Common myeloid progenitor, CD34-positive (primary cell): ENCODE results near the gene ATP8A2.

Experiments used
- CTCF ChIA-PET: fragments of 350-600 bp; sonication (Branson Sonifier 250); formaldehyde crosslinking; loops from one replicate; lab custom pipeline; 2021; ENCODE audit warnings: antibody characterized with exemption; lab: Charles Lee
- POLR2A ChIA-PET: fragments of 350-600 bp; sonication (Branson Sonifier 250); formaldehyde crosslinking; loops from one replicate; lab custom pipeline; 2021; ENCODE audit warnings: antibody characterized with exemption; lab: Charles Lee
- DNase-seq, 3 donors: peaks; one replicate each; pipeline versions ENCODE4 v3.0.0 to v3.0.0-alpha.2; 2013
- H3K27ac ChIP-seq, 2 experiments: 1 replicate in 1 of 2; 2 replicates in 1 of 2; pipeline ENCODE4 v1.7.0; 2013; ENCODE audit warnings: inconsistent platforms in 2 of 2, low read length in 2 of 2, mild to moderate bottlenecking in 2 of 2, low read depth in 1 of 2, moderate library complexity in 1 of 2; ENCODE audit not compliant: severe bottlenecking in 2 of 2, insufficient read depth in 1 of 2, poor library complexity in 1 of 2
- H3K27me3 ChIP-seq, 5 experiments: replicated peaks in 2 of 5; 1 replicate in 3 of 5; 2 replicates in 2 of 5; pipeline versions ENCODE4 v1.6.1 to v1.7.0; 2013; ENCODE audit warnings: low read length in 4 of 5, mild to moderate bottlenecking in 2 of 5, moderate library complexity in 2 of 5, inconsistent platforms in 1 of 5; ENCODE audit not compliant: insufficient read depth in 5 of 5, control insufficient read depth in 4 of 5
- H3K36me3 ChIP-seq, 4 experiments: 1 replicate in 2 of 4; 2 replicates in 2 of 4; pipeline versions ENCODE4 v1.6.1 to v1.7.0; 2013; ENCODE audit warnings: low read length in 3 of 4, control low read depth in 1 of 4, mild to moderate bottlenecking in 1 of 4; ENCODE audit not compliant: control insufficient read depth in 4 of 4, insufficient read depth in 4 of 4
- H3K4me1 ChIP-seq, 4 experiments: 1 replicate in 3 of 4; 2 replicates in 1 of 4; pipeline versions ENCODE4 v1.6.1 to v1.7.1; 2013; ENCODE audit warnings: low read length in 3 of 4, mild to moderate bottlenecking in 3 of 4, control low read depth in 1 of 4, inconsistent platforms in 1 of 4, moderate library complexity in 1 of 4; ENCODE audit not compliant: control insufficient read depth in 4 of 4, insufficient read depth in 4 of 4; ENCODE audit errors: control extremely low read depth in 1 of 4
- H3K4me3 ChIP-seq, 7 experiments: 1 replicate in 4 of 7; 2 replicates in 3 of 7; pipeline versions ENCODE4 v1.5.1 to v1.7.0; 2013; ENCODE audit warnings: mild to moderate bottlenecking in 7 of 7, low read length in 6 of 7, moderate library complexity in 6 of 7, inconsistent platforms in 2 of 7, low read depth in 2 of 7, control low read depth in 1 of 7; ENCODE audit not compliant: insufficient read depth in 4 of 7, control insufficient read depth in 1 of 7; ENCODE audit errors: extremely low read depth in 1 of 7
- H3K9me3 ChIP-seq, 5 experiments: 1 replicate in 4 of 5; 2 replicates in 1 of 5; pipeline versions ENCODE4 v1.6.1 to v1.7.1; 2013; ENCODE audit warnings: low read length in 4 of 5, mild to moderate bottlenecking in 2 of 5, inconsistent platforms in 1 of 5, low read depth in 1 of 5, moderate library complexity in 1 of 5; ENCODE audit not compliant: control insufficient read depth in 4 of 5, insufficient read depth in 2 of 5; ENCODE audit errors: control extremely low read depth in 1 of 5
- WGBS: methylation state at CpG from one replicate; pipeline ENCODE4 v1.1.5; 2013; ENCODE audit not compliant: insufficient coverage; 5-methylcytosine and 5-hydroxymethylcytosine counted together

The ATP8A2 gene

DNA sequence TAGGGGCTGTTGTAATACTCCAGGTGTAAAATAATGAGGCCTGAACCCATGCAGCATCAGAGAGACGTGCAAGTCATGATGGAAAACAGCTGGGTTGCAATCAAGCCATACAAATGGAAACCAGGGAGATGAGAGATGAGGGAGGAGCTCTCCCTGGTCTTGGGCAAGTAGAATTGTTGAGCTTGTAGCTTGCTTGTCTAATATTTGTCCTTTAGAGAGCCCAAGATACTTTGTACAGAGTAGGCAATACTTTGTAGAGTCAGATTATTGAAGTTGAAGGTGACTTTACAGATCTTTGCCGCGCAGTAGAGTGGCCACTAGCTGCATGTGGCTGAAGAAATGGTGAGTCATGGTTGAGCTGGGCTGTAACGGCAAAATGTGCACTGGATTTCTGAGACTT, 8.3 kb downstream of the ATP8A2 start:
- Histone ChIP-seq H3K4me3 (no peak overlapping the region), H3K4me1 (no peaks in the 10 kb centered on the region), H3K9me3 (peaks cover 0 to 4% (median 0%) of the 10 kb centered on the region in 5 experiments), H3K27me3 (peaks cover 8 to 40% (median 17%) of the 10 kb centered on the region in 5 experiments), H3K27ac (peak overlapping the region in 1 of 2 experiments; percentile 22), H3K36me3 (no peaks in the 10 kb centered on the region)
- CTCF ChIA-PET: no interaction called here
- POLR2A ChIA-PET: no interaction called here
- DNase-seq: peak in 2 of 3 donors; percentile 6 to 22
- 95% methylated on average over 3 of the region's 4 CpGs for WGBS

DNA sequence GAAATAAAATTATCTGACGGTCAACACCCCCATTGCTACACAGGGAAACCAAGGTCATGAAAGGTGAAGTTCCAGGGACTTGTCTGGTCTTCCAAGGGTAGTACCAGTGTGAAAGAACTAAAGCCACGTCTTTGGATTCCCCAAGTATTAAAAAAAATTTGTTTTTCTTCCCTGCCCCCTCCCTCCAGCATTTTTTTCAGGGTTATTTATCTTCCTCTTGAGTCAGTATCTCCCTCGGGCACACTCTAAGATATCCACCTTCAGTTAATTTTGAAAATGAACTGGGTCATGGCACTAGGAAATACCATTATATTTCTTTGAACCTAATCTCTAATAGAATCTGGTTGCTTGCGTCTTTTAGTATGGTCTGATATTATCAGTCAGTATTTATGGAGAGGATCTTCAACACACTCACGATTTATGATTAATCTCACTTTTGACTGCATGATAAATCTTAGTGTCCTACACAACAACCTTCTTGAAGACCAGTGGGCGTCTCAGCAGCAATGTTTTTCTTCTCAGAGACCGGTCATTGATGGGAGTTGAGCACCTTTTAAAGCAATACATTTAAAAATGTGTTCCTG, 9.1 kb downstream of the ATP8A2 start:
- CTCF ChIA-PET: no interaction called here
- H3K4me3 ChIP-seq: no peak overlapping the region
- WGBS: 73% methylated on average over 3 of the region's 7 CpGs
- H3K27ac ChIP-seq: no peak overlapping the region
- no peaks in the 10 kb centered on the region for H3K36me3 ChIP-seq
- DNase-seq: no peak
- H3K4me1 ChIP-seq: no peaks in the 10 kb centered on the region
- POLR2A ChIA-PET: no interaction called here
- peaks cover 8 to 35% (median 16%) of the 10 kb centered on the region in 5 experiments for H3K27me3 ChIP-seq
- peaks cover 0 to 5% (median 0%) of the 10 kb centered on the region in 5 experiments for H3K9me3 ChIP-seq

DNA sequence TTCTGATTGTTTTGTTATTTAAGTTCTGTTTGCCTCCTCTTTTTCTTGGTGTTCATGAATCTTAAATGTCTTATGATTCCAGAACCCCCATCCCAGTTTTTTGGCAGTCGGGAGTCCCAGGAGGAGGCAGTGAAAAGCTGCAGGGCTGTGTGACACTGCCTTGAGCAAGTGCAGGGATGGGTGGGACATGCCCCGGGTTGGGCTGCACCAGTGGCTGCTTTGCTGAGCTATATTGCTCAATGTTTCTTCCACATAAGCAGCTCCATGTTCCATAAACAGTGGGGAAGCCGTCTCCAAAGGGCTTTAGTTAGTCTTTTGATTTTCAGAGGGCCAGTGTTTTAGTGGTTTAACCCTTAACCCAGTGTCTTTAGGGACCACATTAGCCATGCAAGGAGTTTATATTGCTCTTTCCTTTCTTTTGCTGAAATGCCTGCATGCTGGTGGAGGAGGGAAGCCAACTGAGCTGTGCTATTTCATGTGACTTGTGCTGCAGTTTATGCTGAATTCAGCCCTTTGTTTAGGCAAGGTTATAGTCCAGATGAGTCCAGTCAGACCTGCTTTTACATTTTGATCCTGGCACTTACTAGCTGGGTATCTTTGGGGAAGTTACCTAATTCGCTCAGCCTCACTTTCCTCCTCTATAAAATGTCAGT, 13.1 kb downstream of the ATP8A2 start:
- no peak overlapping the region for H3K4me3 ChIP-seq
- no peak for DNase-seq
- H3K9me3 ChIP-seq: peaks cover 0 to 5% (median 0%) of the 10 kb centered on the region in 5 experiments
- peaks cover 6 to 26% (median 11%) of the 10 kb centered on the region in 5 experiments for H3K27me3 ChIP-seq
- H3K27ac ChIP-seq: no peak overlapping the region
- no peaks in the 10 kb centered on the region for H3K36me3 ChIP-seq
- WGBS: 68% methylated on average over 4 of the region's 4 CpGs
- ChIA-PET CTCF (interaction anchor here (1.4 kb wide), 1 partner anchor 10 kb away, joined by 6 read pairs; no protein-coding TSS in a partner anchor), POLR2A (no interaction called here)
- no peaks in the 10 kb centered on the region for H3K4me1 ChIP-seq

DNA sequence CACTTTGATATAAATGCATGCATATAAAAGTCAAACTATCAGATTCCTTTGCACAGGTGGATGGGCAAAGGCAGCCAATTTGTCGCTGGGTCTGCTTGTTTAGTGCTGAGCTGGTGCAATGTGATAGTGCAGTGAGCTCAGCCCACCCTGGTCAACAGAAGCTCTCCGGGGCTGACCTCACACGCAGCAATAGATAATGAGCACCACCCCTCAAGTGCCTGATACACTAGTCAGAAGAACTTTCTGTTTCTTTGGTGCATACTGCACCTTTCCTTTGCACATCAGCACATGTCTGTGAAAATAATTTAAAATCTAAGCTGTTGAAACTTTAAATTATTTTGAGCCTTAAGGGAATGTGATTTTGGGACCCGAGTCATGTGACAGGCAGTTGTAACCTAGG, 20.2 kb downstream of the ATP8A2 start:
- Histone ChIP-seq H3K27me3 (peaks cover 0 to 7% (median 2%) of the 10 kb centered on the region in 5 experiments), H3K36me3 (no peaks in the 10 kb centered on the region), H3K9me3 (peaks cover 0 to 5% (median 4%) of the 10 kb centered on the region in 5 experiments), H3K4me1 (no peaks in the 10 kb centered on the region), H3K4me3 (no peak overlapping the region), H3K27ac (no peak overlapping the region)
- DNase-seq: no peak
- CTCF ChIA-PET: interaction anchor here (1.4 kb wide), 1 partner anchor 18 kb away, joined by 3 read pairs; no protein-coding TSS in a partner anchor
- 95% methylated on average over 3 of the region's 4 CpGs for WGBS
- POLR2A ChIA-PET: no interaction called here

DNA sequence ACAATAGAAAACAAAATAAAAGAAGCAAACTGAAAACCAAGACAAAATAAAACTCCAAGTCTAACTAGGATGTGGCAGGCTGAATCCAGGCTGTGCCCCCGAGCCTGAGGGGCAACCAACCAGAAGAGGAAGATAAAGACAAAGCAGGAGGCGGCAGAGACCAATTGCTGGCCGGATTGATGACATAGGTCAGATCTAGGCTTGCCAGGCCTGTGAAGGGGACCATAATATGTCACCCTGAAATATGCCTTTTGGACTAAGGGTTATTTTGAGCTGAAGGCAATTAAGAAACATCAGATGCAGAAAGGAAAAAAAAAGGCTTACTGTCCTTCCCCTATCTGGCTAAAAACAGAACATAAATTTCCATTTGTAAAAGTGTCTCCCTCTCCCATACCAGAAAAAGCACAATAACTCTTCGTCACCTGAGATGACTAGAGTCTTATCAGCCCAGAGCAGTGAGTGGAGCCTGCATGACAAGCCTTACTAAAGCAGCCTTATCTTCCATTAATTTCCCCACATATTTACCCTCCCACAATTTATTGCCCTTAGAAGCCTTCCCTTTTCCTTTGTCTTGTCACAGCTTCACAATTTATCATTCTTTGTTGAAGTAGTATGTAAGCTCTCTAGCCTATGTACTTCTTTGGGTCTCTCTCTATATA, 22.8 kb downstream of the ATP8A2 start:
- H3K27ac ChIP-seq: no peak overlapping the region
- WGBS: 74% methylated on average over 4 of the region's 4 CpGs
- H3K36me3 ChIP-seq: no peaks in the 10 kb centered on the region
- DNase-seq: peak in 2 of 3 donors; percentile 10 to 27
- H3K9me3 ChIP-seq: peaks cover 0 to 5% (median 4%) of the 10 kb centered on the region in 5 experiments
- ChIA-PET CTCF (no interaction called here), POLR2A (no interaction called here)
- peaks cover 0 to 5% (median 0%) of the 10 kb centered on the region in 5 experiments for H3K27me3 ChIP-seq
- H3K4me1 ChIP-seq: no peaks in the 10 kb centered on the region
- H3K4me3 ChIP-seq: no peak overlapping the region

DNA sequence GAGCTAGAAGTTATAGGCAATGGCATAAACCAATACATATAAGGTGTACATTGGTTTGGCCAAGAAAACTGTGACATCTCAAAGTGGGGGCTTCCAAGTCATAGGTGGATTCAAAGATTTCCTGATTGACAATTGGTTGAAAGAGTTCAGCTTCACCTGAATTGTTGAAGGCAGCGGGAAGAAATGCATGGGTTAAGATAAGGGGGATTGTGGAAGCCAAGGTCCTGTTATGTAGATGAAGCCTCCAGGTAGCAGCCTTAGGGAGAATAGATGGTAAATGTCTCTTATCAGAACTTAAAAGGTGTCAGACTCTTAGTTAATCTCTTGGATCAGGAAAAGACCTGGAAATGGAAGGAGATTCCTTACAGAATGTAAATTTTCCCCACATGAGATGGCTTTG, 26.0 kb downstream of the ATP8A2 start:
- H3K27ac ChIP-seq: no peak overlapping the region

DNA sequence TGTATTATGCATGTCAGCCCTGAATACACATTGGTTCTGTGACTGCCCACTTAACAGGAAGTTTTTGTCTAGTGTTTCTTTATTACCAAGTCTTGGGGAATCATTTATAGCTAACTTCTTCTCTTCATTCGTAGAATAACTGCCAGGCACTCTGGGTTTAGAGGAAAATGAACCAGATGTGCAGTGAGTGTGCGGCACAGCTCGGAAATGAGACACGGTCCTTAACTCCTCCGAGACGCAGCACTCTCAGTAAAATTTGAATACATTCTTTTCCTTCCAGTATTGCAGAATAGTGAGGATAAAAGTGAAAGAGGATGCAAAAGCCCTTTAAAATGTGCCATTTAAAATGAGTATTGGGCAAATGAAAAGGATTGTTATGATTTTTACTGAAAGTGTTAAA, 29.2 kb downstream of the ATP8A2 start:
- 81% methylated on average over 6 of the region's 6 CpGs for WGBS
- H3K4me1 ChIP-seq: no peaks in the 10 kb centered on the region
- no peak overlapping the region for H3K27ac ChIP-seq
- no peak for DNase-seq
- H3K27me3 ChIP-seq: peaks cover 0 to 4% (median 0%) of the 10 kb centered on the region in 5 experiments
- no peaks in the 10 kb centered on the region for H3K36me3 ChIP-seq
- H3K4me3 ChIP-seq: no peak overlapping the region
- CTCF ChIA-PET: interaction anchor here (1.1 kb wide), 1 partner anchor 24 kb away, joined by 3 read pairs; no protein-coding TSS in a partner anchor
- POLR2A ChIA-PET: no interaction called here
- H3K9me3 ChIP-seq: no peaks in the 10 kb centered on the region

More for the DNA sequence above, 26.0 kb downstream of the ATP8A2 start:
- DNase-seq: no peak
- Histone ChIP-seq H3K4me3 (no peak overlapping the region), H3K4me1 (no peaks in the 10 kb centered on the region), H3K27me3 (peaks cover 0 to 2% (median 0%) of the 10 kb centered on the region in 5 experiments), H3K9me3 (peaks cover 0 to 5% (median 4%) of the 10 kb centered on the region in 5 experiments), H3K36me3 (no peaks in the 10 kb centered on the region)
- WGBS: 67% methylated on average over 1 of the region's 1 CpG
- ChIA-PET POLR2A (no interaction called here), CTCF (no interaction called here)
